Gastroesophageal sphincter (tissue), 3 donors: ENCODE results near the gene FGF10.

Experiments used
- POLR2A ChIP-seq, 2 donors: fragments of 450-650 bp; IDR thresholded peaks; one replicate each; pipeline ENCODE4 v1.6.1; 2017; ENCODE audit warnings: antibody characterized with exemption in 2 of 2, mild to moderate bottlenecking in 2 of 2, moderate library complexity in 1 of 2
- TF ChIP-seq, protein P1 (sequence below), 4 experiments: fragments of 200-600 bp in 2 of 4; fragments of 450-650 bp in 2 of 4; sonication (generic) in 1 of 4; IDR thresholded peaks; one replicate each; pipeline ENCODE4 v1.5.1; 2017 to 2019; ENCODE audit warnings: antibody characterized with exemption in 4 of 4, mild to moderate bottlenecking in 2 of 4, moderate library complexity in 2 of 4

DNA sequence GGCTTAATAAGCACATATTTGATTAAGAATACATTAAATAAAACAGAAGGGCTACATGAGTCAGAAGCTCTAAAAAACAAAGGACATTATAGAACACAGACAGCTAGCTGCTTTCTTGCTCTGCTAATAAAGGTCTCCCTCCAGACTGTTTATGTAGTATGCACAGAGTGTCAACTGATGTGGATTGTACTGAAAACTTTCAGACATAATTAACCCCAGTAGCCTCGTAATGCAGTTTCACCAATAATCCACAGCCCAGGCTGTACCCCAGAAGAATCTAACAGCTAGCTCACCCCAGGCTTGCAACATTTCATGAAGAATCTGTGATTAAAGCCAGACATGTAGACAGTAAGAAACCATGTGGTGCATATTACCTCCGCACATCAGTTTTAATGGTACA is 30.8 kb downstream of the FGF10 start:
- TF ChIP-seq POLR2A (IDR thresholded peaks at IDR 0.05) = no peak
- TF ChIP-seq, protein P1, sequence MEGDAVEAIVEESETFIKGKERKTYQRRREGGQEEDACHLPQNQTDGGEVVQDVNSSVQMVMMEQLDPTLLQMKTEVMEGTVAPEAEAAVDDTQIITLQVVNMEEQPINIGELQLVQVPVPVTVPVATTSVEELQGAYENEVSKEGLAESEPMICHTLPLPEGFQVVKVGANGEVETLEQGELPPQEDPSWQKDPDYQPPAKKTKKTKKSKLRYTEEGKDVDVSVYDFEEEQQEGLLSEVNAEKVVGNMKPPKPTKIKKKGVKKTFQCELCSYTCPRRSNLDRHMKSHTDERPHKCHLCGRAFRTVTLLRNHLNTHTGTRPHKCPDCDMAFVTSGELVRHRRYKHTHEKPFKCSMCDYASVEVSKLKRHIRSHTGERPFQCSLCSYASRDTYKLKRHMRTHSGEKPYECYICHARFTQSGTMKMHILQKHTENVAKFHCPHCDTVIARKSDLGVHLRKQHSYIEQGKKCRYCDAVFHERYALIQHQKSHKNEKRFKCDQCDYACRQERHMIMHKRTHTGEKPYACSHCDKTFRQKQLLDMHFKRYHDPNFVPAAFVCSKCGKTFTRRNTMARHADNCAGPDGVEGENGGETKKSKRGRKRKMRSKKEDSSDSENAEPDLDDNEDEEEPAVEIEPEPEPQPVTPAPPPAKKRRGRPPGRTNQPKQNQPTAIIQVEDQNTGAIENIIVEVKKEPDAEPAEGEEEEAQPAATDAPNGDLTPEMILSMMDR (IDR thresholded peaks at IDR 0.05) = no peak
